IPS-18a (cell line): ENCODE results near the gene COQ10A.

Source experiments
- H3K27ac ChIP-seq: one replicate; pipeline ENCODE4 v1.5.1; 2013; ENCODE audit warnings: low read length
- H3K27me3 ChIP-seq: one replicate; pipeline ENCODE4 v1.6.1; 2013; ENCODE audit warnings: mild to moderate bottlenecking, low read length; ENCODE audit not compliant: control insufficient read depth, insufficient read depth
- H3K36me3 ChIP-seq: one replicate; pipeline ENCODE4 v1.6.1; 2013; ENCODE audit warnings: low read depth, low read length; ENCODE audit not compliant: control insufficient read depth
- H3K4me1 ChIP-seq: one replicate; pipeline ENCODE4 v1.6.1; 2013; ENCODE audit warnings: low read depth, low read length; ENCODE audit not compliant: control insufficient read depth
- H3K4me3 ChIP-seq: one replicate; pipeline ENCODE4 v1.5.1; 2013; ENCODE audit warnings: low read length
- H3K9ac ChIP-seq: one replicate; pipeline ENCODE4 v1.6.1; 2013; ENCODE audit warnings: mild to moderate bottlenecking, low read length, moderate library complexity
- H3K9me3 ChIP-seq: one replicate; pipeline ENCODE4 v1.6.1; 2013; ENCODE audit warnings: low read depth, low read length; ENCODE audit not compliant: control insufficient read depth

COQ10A gene

DNA sequence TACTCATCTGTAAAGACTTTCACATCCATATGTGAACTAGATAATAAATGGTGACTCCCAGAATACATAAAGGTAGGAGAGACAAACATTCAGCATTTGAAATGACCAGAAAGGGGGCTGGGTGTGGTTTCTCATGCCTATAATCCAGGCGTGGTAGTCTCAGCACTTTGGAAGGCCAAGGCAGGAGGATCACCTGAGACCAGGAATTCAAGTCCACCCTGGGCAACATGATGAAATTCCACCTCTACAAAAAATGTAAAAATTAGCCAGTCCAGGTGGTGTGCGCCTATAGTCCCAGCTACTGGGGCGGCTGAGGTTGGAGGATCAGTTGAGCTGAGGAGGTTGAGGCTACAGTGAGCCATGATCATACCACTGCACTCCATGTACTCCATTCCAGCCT lies 37.5 kb downstream of the COQ10A start:
- Histone ChIP-seq H3K9ac (no peak overlapping the region), H3K36me3 (peaks cover 30% of the 10 kb centered on the region), H3K27me3 (no peaks in the 10 kb centered on the region), H3K27ac (no peak overlapping the region), H3K4me1 (peaks cover 7% of the 10 kb centered on the region), H3K4me3 (no peak overlapping the region), H3K9me3 (no peaks in the 10 kb centered on the region)

DNA sequence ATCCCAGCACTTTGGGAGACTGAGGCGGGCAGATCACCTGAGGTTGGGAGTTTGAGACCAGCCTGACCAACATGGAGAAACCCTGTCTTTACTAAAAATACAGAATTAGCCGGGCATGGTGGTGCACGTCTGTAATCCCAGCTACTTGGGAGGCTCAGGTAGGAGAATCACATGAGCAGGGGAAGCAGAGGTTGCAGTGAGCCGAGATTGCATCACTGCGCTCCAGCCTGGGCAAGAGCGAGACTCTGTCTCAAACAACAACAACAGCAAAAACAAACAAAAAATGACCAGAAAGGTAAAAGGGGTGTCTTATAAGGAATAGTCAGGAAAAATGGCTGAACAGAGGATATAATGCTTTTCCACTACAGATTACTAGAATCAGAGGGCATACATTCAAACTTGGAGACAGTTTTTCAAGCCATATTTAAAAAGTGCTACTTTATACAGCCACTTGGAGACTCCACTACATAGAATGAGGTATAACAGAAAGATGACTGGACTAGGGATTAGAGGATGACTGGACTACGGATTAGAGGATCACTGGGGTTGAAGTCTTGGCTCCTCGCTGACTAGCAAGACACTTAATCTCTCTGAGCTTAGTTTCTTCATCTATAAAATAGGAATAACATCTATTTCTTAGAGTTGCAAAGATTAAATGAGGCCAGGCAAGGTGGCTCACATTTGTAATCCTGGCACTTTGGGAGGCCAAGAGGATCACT lies 38.3 kb downstream of the COQ10A start:
- no peak overlapping the region for H3K4me3 ChIP-seq
- no peaks in the 10 kb centered on the region for H3K9me3 ChIP-seq
- H3K27me3 ChIP-seq: no peaks in the 10 kb centered on the region
- H3K27ac ChIP-seq: no peak overlapping the region
- H3K4me1 ChIP-seq: peaks cover 7% of the 10 kb centered on the region
- H3K36me3 ChIP-seq: peaks cover 36% of the 10 kb centered on the region
- no peak overlapping the region for H3K9ac ChIP-seq

DNA sequence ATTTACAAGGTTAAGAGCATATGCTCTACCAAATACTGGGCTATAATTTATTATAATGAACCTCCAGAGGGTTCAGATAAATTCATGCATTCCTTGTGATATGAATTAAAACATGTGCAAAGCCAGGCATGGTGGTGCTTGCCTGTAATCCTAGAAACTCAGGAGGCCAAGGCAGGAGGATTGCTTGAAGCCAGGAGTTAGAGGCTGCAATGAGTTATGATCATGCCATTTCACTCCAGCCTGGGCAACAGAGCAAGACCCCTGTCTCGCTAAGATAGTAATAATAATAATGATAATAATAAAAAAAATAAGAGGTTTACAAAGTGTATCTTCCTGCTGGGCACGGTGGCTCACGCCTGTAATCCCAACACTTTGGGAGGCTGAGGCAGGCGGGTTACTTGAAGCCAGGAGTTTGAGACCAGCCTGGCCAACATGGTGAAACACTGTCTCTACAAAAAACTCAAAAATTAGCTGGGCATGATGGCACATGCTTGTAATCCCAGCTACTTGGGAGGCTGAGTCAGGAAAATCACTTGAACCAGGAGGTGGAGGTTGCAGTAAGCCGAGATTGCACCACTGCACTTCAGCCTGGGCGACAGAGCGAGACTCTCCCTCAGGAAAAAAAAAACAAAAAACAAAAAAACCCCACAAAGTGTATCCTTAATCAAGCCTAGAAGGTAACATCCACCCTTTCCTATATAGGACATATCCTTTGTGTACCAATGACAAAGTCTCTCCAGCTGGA lies 40.7 kb downstream of the COQ10A start:
- no peaks in the 10 kb centered on the region for H3K9me3 ChIP-seq
- H3K4me1 ChIP-seq: no peaks in the 10 kb centered on the region
- peaks cover 51% of the 10 kb centered on the region for H3K36me3 ChIP-seq
- H3K27me3 ChIP-seq: no peaks in the 10 kb centered on the region
- H3K9ac ChIP-seq: no peak overlapping the region
- no peak overlapping the region for H3K4me3 ChIP-seq
- H3K27ac ChIP-seq: no peak overlapping the region

DNA sequence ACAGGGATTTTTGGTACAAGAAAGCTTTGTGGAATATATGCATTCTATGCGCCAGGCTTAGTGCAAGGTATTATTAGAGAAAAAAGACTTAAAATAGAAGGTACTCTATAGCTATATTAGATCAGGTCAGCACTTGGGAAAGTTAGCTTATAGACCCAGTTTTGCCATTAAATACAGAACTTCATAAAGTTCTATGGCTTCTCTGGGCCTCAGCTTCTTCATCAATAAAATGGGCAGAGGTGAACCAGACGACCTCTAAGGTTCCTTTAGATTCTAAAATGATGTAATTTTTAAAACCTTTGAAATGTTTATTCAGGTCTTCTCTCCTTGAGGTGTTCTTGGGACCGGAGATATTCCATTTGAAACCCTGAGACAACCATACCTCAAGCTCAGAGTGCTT lies 42.0 kb downstream of the COQ10A start:
- Histone ChIP-seq H3K36me3 (peaks cover 51% of the 10 kb centered on the region), H3K9ac (no peak overlapping the region), H3K27me3 (no peaks in the 10 kb centered on the region), H3K9me3 (no peaks in the 10 kb centered on the region), H3K4me1 (no peaks in the 10 kb centered on the region), H3K4me3 (no peak overlapping the region), H3K27ac (no peak overlapping the region)

DNA sequence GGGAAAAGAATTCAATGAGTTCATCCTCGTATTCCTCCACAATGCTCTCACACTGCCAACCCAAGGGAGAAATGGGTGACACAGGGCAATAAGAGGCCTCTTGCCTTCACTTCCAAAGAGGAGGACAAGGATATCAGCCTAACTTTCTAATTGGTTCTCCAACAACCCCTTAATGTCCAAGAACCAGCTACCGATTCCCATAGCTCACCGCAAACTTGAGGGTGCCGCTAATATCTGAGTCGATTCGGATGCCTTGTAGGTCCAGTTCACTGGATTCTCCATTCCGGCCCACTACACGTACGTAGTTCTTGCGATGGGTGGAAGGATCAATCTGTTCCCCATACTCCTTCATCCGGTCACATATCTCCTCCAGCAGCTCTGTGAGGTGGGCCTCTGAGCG lies 44.3 kb downstream of the COQ10A start:
- H3K27me3 ChIP-seq: no peaks in the 10 kb centered on the region
- H3K9me3 ChIP-seq: no peaks in the 10 kb centered on the region
- H3K9ac ChIP-seq: no peak overlapping the region
- no peak overlapping the region for H3K27ac ChIP-seq
- H3K4me1 ChIP-seq: peaks cover 4% of the 10 kb centered on the region
- H3K4me3 ChIP-seq: no peak overlapping the region
- peaks cover 51% of the 10 kb centered on the region for H3K36me3 ChIP-seq

DNA sequence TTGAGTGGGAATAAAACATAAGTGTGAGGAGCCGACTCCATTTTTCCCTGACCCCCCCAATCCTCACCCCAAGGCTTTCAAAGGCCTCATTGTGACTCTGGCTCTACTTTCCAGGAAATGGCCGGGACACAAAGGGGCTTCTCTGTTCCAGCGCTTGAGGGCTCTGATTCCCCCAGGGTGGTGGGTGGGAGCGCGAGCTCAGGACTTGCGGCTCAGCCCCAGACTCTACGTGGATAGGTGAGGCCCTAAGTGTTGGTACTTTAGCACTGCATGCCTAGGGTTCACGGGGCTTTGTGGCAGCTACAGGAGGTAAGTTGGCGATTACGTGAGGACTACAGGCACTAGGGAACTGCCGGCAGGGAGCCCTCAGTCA lies 48.5 kb downstream of the COQ10A start:
- Histone ChIP-seq H3K27me3 (no peaks in the 10 kb centered on the region), H3K36me3 (peaks cover 26% of the 10 kb centered on the region), H3K27ac (peak overlapping the region; percentile 72), H3K4me3 (peak overlapping the region; percentile 86), H3K9me3 (no peaks in the 10 kb centered on the region), H3K9ac (peak overlapping the region; percentile 95), H3K4me1 (peaks cover 4% of the 10 kb centered on the region)

DNA sequence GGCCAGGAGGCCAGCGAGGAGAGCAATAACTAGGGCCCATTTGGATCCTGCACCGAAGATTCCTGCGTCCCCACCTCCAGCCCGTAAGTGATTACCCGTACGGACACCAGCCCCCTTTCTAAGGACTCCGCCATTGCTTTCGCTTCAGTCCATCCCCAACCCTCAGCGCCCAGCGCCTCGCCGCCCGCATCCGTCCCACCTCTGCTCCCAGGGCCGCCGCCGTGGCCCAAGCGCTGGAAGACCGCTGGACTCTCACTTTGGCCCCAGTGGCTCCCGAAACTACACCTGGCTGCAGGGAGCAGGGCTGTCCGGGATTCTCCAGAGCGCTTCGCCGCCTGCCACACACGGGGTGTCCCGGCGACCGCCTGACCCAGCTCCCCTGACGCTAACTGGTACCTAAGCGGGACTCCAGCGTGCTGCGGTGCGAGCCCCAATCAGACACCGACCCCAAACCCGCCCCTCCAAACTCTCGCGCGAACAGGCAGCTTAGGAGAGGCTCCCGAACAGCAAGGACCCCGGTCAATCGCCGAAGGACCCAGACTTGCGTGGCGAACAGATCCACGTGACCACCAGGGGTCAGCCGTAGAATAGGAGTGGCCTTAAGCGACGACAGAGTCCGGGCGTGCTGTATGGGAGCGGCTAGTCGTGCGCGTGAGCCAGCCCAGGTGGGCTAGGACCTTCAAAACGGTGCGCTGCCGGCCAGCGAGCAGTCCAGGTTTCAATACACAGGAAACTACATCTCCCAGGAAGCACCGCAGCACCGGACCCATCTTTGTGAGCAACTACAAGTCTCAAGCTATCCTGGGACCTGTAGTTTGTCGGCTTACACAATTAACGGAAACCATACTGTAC lies 49.1 kb downstream of the COQ10A start, which contains the start of gene CNPY2:
CNPY2 (minus strand) TSS at position 367 of the 852 bp plus-strand sequence. CDS start 771 bp downstream, outside the sequence.
- H3K27ac ChIP-seq: peak within 1 kb of the TSS; percentile 72
- H3K9me3 ChIP-seq: no peaks in the 10 kb centered on the region
- H3K4me3 ChIP-seq: peak within 1 kb of the TSS; percentile 86
- peak within 1 kb of the TSS; percentile 95 for H3K9ac ChIP-seq
- peaks cover 4% of the 10 kb centered on the region for H3K4me1 ChIP-seq
- H3K27me3 ChIP-seq: no peaks in the 10 kb centered on the region
- H3K36me3 ChIP-seq: peaks cover 20% of the 10 kb centered on the region

DNA sequence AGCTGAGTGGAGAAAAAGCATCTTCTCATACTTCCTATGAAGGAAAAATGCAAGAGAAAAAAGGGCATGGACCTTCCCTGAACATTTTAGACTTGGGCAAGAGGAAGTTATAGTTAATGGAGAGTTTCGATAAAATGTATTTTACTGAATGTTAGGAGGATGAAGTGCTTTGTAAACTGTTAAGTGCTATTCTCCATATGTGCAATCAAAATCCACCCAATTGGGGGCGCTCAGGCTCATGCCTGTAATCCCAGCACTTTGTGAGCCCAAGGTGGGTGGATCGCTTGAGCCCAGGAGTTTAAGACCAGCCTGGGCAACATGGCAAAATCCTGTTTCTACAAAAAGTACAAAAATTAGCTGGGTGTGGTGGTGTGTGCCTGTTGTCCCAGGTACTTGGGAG lies 50.9 kb downstream of the COQ10A start:
- Histone ChIP-seq H3K27ac (no peak overlapping the region), H3K4me3 (no peak overlapping the region), H3K9ac (no peak overlapping the region), H3K9me3 (no peaks in the 10 kb centered on the region), H3K4me1 (peaks cover 4% of the 10 kb centered on the region), H3K27me3 (no peaks in the 10 kb centered on the region), H3K36me3 (peaks cover 18% of the 10 kb centered on the region)
